CD14-positive monocyte (primary cell): ENCODE results near the gene PCDHA9. TPM values are rescaled to one million over a fixed set of nuclear protein-coding genes. Genes with fewer than 3 reads are reported as not detected.
"Not testable (repeated sequence)": the region's sequence is repeated elsewhere in the genome, so short reads cannot be mapped to it uniquely, and the experiment has no call there.

ENCODE experiments used
- DNase-seq, 3 donors: peaks; one replicate each; pipeline ENCODE4 v3.0.0-alpha.2; 2011 to 2022
- H2AFZ ChIP-seq: 2 replicates; pipeline ENCODE4 v1.6.0; 2012; ENCODE audit warnings: mild to moderate bottlenecking, low read depth, low read length, inconsistent platforms; ENCODE audit not compliant: insufficient read depth, poor library complexity, severe bottlenecking
- H3K27ac ChIP-seq, 2 donors: 1 replicate in 1 of 2; 2 replicates in 1 of 2; pipeline ENCODE4 v1.5.1; 2012 to 2013; ENCODE audit warnings: low read length in 2 of 2, control low read depth in 1 of 2, inconsistent platforms in 1 of 2, low read depth in 1 of 2, mild to moderate bottlenecking in 1 of 2
- H3K27me3 ChIP-seq, 2 donors: one replicate each; pipeline versions ENCODE4 v1.6.0 to v1.6.1; 2011 to 2013; ENCODE audit warnings: low read length in 2 of 2; ENCODE audit not compliant: control insufficient read depth in 2 of 2, insufficient read depth in 2 of 2
- H3K36me3 ChIP-seq, 2 donors: replicated peaks in 1 of 2; 1 replicate in 1 of 2; 2 replicates in 1 of 2; pipeline versions ENCODE4 v1.5.1 to v1.6.1; 2012 to 2013; ENCODE audit warnings: low read length in 2 of 2, control low read depth in 1 of 2, inconsistent platforms in 1 of 2, mild to moderate bottlenecking in 1 of 2; ENCODE audit not compliant: insufficient read depth in 2 of 2, control insufficient read depth in 1 of 2
- H3K4me1 ChIP-seq, 2 donors: 1 replicate in 1 of 2; 2 replicates in 1 of 2; pipeline versions ENCODE4 v1.5.1 to v1.6.1; 2012 to 2013; ENCODE audit warnings: low read length in 2 of 2, control low read depth in 1 of 2, inconsistent platforms in 1 of 2, mild to moderate bottlenecking in 1 of 2, moderate library complexity in 1 of 2; ENCODE audit not compliant: insufficient read depth in 2 of 2, control insufficient read depth in 1 of 2
- H3K4me2 ChIP-seq: replicated peaks from 2 replicates; pipeline ENCODE3; 2012; ENCODE audit warnings: low read length, moderate library complexity, mild to moderate bottlenecking; ENCODE audit not compliant: poor library complexity, severe bottlenecking; ENCODE audit errors: extremely low read depth
- H3K4me3 ChIP-seq, 3 experiments: fragments of 200-600 bp in 1 of 3; sonication (generic) in 1 of 3; replicated peaks in 1 of 3; 1 replicate in 2 of 3; 2 replicates in 1 of 3; pipeline ENCODE4 v1.5.1; 2011 to 2013; ENCODE audit warnings: low read length in 3 of 3, mild to moderate bottlenecking in 3 of 3, control low read depth in 2 of 3, low read depth in 2 of 3, inconsistent platforms in 1 of 3, moderate library complexity in 1 of 3
- H3K79me2 ChIP-seq: 2 replicates; pipeline ENCODE4 v1.6.0; 2012; ENCODE audit warnings: mild to moderate bottlenecking, control low read depth, inconsistent platforms, low read length, moderate library complexity; ENCODE audit not compliant: insufficient read depth
- H3K9ac ChIP-seq: 2 replicates; pipeline ENCODE4 v1.6.0; 2017; ENCODE audit warnings: low read length, mild to moderate bottlenecking; ENCODE audit not compliant: insufficient read depth, poor library complexity, severe bottlenecking
- H3K9me3 ChIP-seq, 2 donors: replicated peaks in 1 of 2; 1 replicate in 1 of 2; 2 replicates in 1 of 2; pipeline versions ENCODE4 v1.5.1 to v1.6.1; 2012 to 2013; ENCODE audit warnings: low read length in 2 of 2, control low read depth in 1 of 2; ENCODE audit not compliant: control insufficient read depth in 1 of 2, insufficient read depth in 1 of 2
- H4K20me1 ChIP-seq: 2 replicates; pipeline ENCODE4 v1.6.0; 2012; ENCODE audit warnings: mild to moderate bottlenecking, low read length, control low read depth, moderate library complexity; ENCODE audit not compliant: insufficient read depth
- H3K27ac Mint-ChIP-seq, 7 donors: one replicate each; pipeline ENCODE4 v1.8.0; 2020; ENCODE audit warnings: mild to moderate bottlenecking in 7 of 7, mixed read lengths in 7 of 7, moderate library complexity in 6 of 7, inconsistent platforms in 2 of 7
- H3K27me3 Mint-ChIP-seq, 3 donors: one replicate each; pipeline ENCODE4 v1.8.0; 2021 to 2022; ENCODE audit warnings: low read depth in 3 of 3, mild to moderate bottlenecking in 3 of 3, mixed read lengths in 3 of 3, moderate library complexity in 3 of 3, inconsistent platforms in 1 of 3
- H3K36me3 Mint-ChIP-seq, 2 donors: one replicate each; pipeline ENCODE4 v1.8.0; 2020; ENCODE audit warnings: mixed read lengths in 2 of 2, inconsistent platforms in 1 of 2, mild to moderate bottlenecking in 1 of 2
- H3K4me1 Mint-ChIP-seq: one replicate; pipeline ENCODE4 v1.8.0; 2020; ENCODE audit warnings: mild to moderate bottlenecking, mixed read lengths
- H3K4me3 Mint-ChIP-seq, 2 donors: one replicate each; pipeline ENCODE4 v1.8.0; 2020; ENCODE audit warnings: mild to moderate bottlenecking in 2 of 2, mixed read lengths in 2 of 2, moderate library complexity in 1 of 2
- H3K9me3 Mint-ChIP-seq, 7 donors: one replicate each; pipeline ENCODE4 v1.8.0; 2020 to 2022; ENCODE audit warnings: mixed read lengths in 7 of 7, mild to moderate bottlenecking in 6 of 7, moderate library complexity in 6 of 7, inconsistent platforms in 2 of 7
- CTCF ChIP-seq: fragments of 200-600 bp; IDR thresholded peaks from one replicate; pipeline ENCODE4 v1.8.0; 2022; ENCODE audit warnings: antibody characterized with exemption, mild to moderate bottlenecking
- WGBS: methylation state at CpG from one replicate; pipeline ENCODE4 v1.1.5; 2013; ENCODE audit warnings: missing lambda C conversion rate; ENCODE audit not compliant: insufficient coverage; 5-methylcytosine and 5-hydroxymethylcytosine counted together
- intact Hi-C, 2 donors: fragments of 100-400 bp; cut with micrococcal nuclease; formaldehyde crosslinking; loops; one replicate each; pipeline versions ENCODE4 v1.15.0 to v1.15.1; 2023
- polyA plus RNA-seq, 3 donors: library from polyadenylated mRNA; depleted of rRNA in 1 of 3; unstranded in 2 of 3; stranded (reverse) in 1 of 3; fragments of 300-500 nt in 2 of 3; fragments of >200 nt in 1 of 3; fragmentation: Illumina TruSeq in 2 of 3; gene quantifications; 1 replicate in 2 of 3; 2 replicates in 1 of 3; pipeline ENCODE4 v1.2.3, GENCODE V29; 2012 to 2021

Gene PCDHA9
- polyA plus RNA-seq, 3 donors = not detected

- TF ChIP-seq CTCF = no peak
- Histone ChIP-seq H3K27me3 (peaks cover 0 to 6% of the 10 kb centered on the region in 2 donors), H3K79me2 (no peaks in the 10 kb centered on the region), H3K9ac (no peak overlapping the region), H4K20me1 (no peaks in the 10 kb centered on the region), H3K36me3 (no peaks in the 10 kb centered on the region), H3K4me1 (no peaks in the 10 kb centered on the region), H3K9me3 (peaks cover 31 to 38% of the 10 kb centered on the region in 2 donors), H3K27ac (no peak overlapping the region), H2AFZ (no peak overlapping the region), H3K4me3 (no peak overlapping the region), H3K4me2 (no peak overlapping the region)
- no peak for DNase-seq
- no peaks in the 10 kb centered on the region for H3K4me1 Mint-ChIP-seq
- 23% methylated on average over 2 of the region's 6 CpGs for WGBS
- H3K36me3 Mint-ChIP-seq = peaks cover 0 to 4% of the 10 kb centered on the region in 2 donors
- intact Hi-C loops = loop anchor here in 1 of 2 donors (10.0 kb wide), 1 partner anchor 53 kb away; the partner anchor contains the start of gene PCDHA12
- peaks cover 9 to 15% (median 11%) of the 10 kb centered on the region in 3 donors for H3K27me3 Mint-ChIP-seq
- H3K4me3 Mint-ChIP-seq = no peak overlapping the region
- H3K27ac Mint-ChIP-seq = no peak overlapping the region
- H3K9me3 Mint-ChIP-seq = peaks cover 22 to 41% (median 36%) of the 10 kb centered on the region in 7 donors
These were observed 25.9 kb upstream of the PCDHA9 start for GRCh38 chr5:140822281-140822629.

- H3K4me3 Mint-ChIP-seq, H3K27ac ChIP-seq, H3K4me1 Mint-ChIP-seq, H4K20me1 ChIP-seq, H3K27ac Mint-ChIP-seq, H3K9ac ChIP-seq, H3K4me1 ChIP-seq, H3K79me2 ChIP-seq, DNase-seq, H3K4me3 ChIP-seq, H2AFZ ChIP-seq, H3K4me2 ChIP-seq, H3K36me3 Mint-ChIP-seq, H3K36me3 ChIP-seq: not testable (repeated sequence)
- Mint-ChIP-seq H3K9me3 (peaks cover 25 to 47% (median 41%) of the 10 kb centered on the region in 7 donors), H3K27me3 (peaks cover 11 to 21% (median 15%) of the 10 kb centered on the region in 3 donors)
- WGBS = 55% methylated on average over 48 of the region's 48 CpGs
- Histone ChIP-seq H3K27me3 (peaks cover 0 to 13% of the 10 kb centered on the region in 2 donors), H3K9me3 (peaks cover 33 to 45% of the 10 kb centered on the region in 2 donors)
- intact Hi-C loops = loop anchor here in 1 of 2 donors (10.0 kb wide), 1 partner anchor 52 kb away; the partner anchor contains the start of gene PCDHA12
These were observed 25.2 kb upstream of the PCDHA9 start for GRCh38 chr5:140822969-140823368.
